ENCODE measurements around the gene CACNA1I.
A peak's percentile ranks its signal among the peaks of the same experiment; 100 is the strongest.

Gene CACNA1I

DNA sequence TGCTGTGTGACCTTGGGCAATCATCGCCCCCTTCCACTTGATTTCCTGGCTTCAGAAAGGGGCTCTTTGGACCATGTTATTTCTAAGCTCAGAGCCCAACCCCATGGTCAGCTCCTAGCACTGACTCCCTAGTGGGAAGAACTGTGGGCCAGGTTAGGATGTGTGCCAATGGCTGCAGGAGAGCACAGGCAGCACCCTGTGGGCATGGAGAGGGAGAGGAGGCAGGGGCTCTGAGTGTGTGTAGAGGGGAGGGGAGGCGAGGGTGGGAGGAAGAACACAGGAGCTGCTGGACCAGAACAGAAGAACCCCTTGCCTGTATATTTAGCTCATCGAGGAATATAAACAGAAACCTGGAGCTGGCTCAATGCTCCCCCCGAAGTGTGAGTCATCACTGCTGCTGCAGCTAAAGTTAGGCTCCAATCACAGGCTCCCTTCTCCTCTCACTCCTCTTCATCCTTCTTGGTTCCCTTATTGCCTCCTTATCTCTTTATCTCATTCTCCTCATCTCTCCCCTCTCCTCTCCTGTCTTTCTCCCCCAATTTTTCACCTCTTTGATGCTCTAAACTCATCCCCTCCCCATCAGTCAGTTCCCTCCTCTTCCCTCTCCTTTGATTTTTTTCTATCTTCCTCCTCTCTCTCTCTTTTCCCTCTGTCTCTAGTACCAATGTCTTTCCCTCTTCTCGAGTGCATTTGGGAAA, 23.5 kb upstream of the CACNA1I start:
- Mint-ChIP-seq H3K4me3 (peak overlapping the region; percentile 75 to 76), H3K27me3 (peaks cover 20 to 71% of the 10 kb centered on the region in 2 donors), H3K4me1 (ENCODE audit: low read depth in 2 of 2) (peaks cover 24 to 26% of the 10 kb centered on the region in 2 donors), H3K27ac (no peak overlapping the region), H3K36me3 (ENCODE audit: insufficient read depth) (peaks cover 8% of the 10 kb centered on the region), H3K9me3 (peaks cover 0 to 8% of the 10 kb centered on the region in 2 donors)
- DNase-seq = no peak
- no peak for ATAC-seq (replicated peaks)

DNA sequence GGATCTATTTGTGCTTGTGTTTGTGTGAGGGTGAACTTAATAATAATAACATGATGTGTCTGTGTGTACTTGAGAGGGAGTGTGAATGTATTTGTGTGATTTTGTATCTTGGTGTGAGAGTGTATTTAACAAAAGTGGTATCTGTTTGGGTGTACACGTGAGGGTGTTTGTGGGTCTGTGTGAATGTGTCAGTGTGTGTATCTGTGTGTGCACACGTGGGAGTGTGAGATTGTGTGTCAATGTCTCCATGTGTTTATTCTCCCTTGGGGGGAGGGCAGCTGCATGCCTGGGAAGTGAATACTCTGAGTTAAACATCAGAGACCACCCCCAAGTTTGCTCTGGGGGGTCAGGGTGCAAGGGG, 23.0 kb upstream of the CACNA1I start:
- no peak for DNase-seq
- Mint-ChIP-seq H3K36me3 (ENCODE audit: insufficient read depth) (peaks cover 8% of the 10 kb centered on the region), H3K4me1 (ENCODE audit: low read depth in 2 of 2) (peaks cover 24 to 26% of the 10 kb centered on the region in 2 donors), H3K9me3 (peaks cover 0 to 8% of the 10 kb centered on the region in 2 donors), H3K27me3 (peaks cover 25 to 76% of the 10 kb centered on the region in 2 donors), H3K27ac (no peak overlapping the region), H3K4me3 (no peak overlapping the region)
- no peak for ATAC-seq (replicated peaks)

DNA sequence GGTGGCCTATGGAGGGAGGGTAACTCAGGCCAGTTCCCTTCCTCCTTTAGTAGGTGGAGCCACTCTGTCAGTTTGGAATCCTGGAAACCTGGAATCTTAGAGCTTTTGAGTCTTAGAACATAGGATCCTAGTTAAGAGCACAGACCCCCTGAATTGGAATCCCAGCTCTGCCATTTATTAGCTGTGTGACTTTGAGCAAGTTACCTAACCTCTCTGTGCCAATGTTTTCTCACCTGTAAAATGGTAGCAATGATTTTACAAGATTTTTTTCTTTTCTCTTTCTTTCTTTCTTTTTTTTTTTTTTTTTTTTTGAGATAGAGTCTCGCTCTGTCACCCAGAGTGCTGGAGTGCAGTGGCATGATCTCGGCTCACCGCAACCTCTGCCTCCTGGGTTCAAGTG, 17.1 kb upstream of the CACNA1I start:
- peaks cover 4% of the 10 kb centered on the region for H3K36me3 Mint-ChIP-seq (ENCODE audit: insufficient read depth)

DNA sequence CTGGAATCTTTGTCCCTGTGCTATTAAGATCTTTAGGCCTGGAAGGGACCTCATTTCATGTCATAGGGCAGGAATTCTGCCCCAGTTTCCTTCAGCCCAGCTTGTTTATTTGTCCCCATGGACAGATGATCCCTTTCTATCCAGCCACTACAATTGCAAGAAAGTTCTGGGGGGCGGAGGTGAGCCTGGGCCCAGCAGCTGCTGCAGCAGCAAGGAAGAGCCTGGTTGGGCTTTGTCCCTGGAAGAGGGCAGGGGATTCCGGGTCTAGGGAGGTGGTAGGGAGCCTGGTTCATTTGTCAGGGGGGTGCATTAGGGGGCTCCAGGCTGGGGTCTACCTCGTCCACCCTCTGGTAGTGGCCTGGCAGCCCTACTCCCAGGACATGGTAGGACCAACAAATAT, 16.4 kb upstream of the CACNA1I start:
- Mint-ChIP-seq H3K4me3 (no peak overlapping the region), H3K9me3 (no peaks in the 10 kb centered on the region), H3K4me1 (ENCODE audit: low read depth in 2 of 2) (peaks cover 3 to 9% of the 10 kb centered on the region in 2 donors), H3K27me3 (peaks cover 48 to 76% of the 10 kb centered on the region in 2 donors), H3K36me3 (ENCODE audit: insufficient read depth) (peaks cover 4% of the 10 kb centered on the region), H3K27ac (no peak overlapping the region)
- no peak for ATAC-seq (replicated peaks)
- no peak for DNase-seq

More for the DNA sequence above, 17.1 kb upstream of the CACNA1I start:
- Mint-ChIP-seq H3K4me3 (no peak overlapping the region), H3K27me3 (peaks cover 42 to 69% of the 10 kb centered on the region in 2 donors), H3K4me1 (ENCODE audit: low read depth in 2 of 2) (peaks cover 3 to 9% of the 10 kb centered on the region in 2 donors), H3K27ac (no peak overlapping the region), H3K9me3 (no peaks in the 10 kb centered on the region)
- ATAC-seq (replicated peaks) (no peak), DNase-seq (no peak)

DNA sequence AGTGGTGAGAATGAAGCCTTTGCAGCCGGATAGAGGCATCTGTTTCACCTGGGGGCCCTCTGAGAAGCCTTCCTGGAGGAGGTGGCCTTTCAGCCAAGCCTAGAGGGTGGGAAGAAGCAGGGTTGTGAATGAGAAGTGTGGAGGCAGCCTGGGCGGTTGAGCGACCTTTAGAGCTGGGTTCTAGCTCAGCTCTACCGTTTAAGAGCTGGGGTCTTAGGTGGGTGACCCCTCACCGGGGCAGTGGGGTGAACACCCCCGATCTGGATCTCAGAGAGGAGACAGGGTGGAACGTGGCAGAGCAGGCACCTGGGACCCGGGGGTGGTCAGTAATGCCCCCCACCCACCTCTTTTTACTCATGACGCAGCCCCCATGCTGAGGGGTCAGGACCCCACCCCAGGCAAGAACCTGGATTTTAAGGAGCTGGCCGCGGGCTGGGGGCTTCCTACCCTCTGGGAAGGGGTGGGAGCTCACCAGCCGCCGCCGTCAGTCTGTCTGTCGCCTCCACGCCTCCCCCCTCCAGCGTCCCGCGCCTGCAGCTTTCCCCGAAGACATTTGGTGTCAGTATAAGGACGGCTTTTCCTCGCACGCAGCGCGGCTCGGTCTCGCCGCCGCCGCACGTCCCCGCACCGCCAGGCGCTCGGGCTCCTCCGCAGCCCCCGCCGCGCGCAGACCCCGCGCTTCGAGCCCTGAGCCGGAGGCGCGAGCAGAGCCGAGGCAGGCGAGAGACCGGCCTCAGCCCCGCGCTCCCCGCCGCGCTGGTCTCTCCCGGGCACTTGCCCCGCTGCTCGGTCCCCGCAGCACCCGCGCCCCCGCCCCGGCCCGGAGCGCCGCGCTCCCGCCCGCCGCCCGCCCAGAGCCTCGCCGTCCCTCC, 13.3 kb upstream of the CACNA1I start:
- H3K9me3 Mint-ChIP-seq = no peaks in the 10 kb centered on the region
- H3K4me1 Mint-ChIP-seq (ENCODE audit: low read depth in 2 of 2) = peaks cover 3 to 9% of the 10 kb centered on the region in 2 donors
- ATAC-seq (replicated peaks) (peak; percentile 32), DNase-seq (no peak)
- H3K27me3 Mint-ChIP-seq = peaks cover 44 to 58% of the 10 kb centered on the region in 2 donors
- H3K4me3 Mint-ChIP-seq = peak overlapping the region; percentile 39 to 80
- peak overlapping the region in 1 of 2 donors; percentile 24 for H3K27ac Mint-ChIP-seq
- H3K36me3 Mint-ChIP-seq (ENCODE audit: insufficient read depth) = peaks cover 4% of the 10 kb centered on the region

DNA sequence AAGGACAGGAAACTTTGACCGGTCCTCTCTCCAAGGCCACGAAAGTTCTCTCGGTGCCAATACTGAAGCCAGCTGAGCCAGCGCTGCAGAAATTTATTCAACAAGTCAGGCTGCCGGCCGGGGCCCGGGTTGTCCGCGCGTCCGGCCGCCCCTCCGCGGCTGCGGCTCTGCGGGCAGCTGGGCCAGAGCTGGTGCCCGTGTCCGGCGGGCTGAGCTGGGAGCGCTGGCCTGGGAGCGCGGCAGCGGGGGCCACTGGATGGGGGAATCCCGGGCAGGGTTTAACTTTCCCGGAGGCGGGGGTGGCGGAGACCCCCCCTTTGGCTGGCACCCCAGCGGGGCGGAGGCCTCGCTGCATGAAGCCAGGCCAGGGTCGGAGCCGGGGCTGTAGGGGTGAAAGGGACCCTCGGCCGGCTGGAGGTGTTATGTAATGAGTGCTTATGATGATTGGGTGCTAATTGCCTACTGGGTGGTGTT, 12.3 kb upstream of the CACNA1I start:
- Mint-ChIP-seq H3K27me3 (peaks cover 33 to 47% of the 10 kb centered on the region in 2 donors), H3K4me1 (ENCODE audit: low read depth in 2 of 2) (peaks cover 3 to 9% of the 10 kb centered on the region in 2 donors), H3K4me3 (peak overlapping the region; percentile 43 to 65), H3K9me3 (no peaks in the 10 kb centered on the region), H3K27ac (no peak overlapping the region), H3K36me3 (ENCODE audit: insufficient read depth) (peaks cover 4% of the 10 kb centered on the region)
- ATAC-seq (replicated peaks) (no peak), DNase-seq (no peak)

DNA sequence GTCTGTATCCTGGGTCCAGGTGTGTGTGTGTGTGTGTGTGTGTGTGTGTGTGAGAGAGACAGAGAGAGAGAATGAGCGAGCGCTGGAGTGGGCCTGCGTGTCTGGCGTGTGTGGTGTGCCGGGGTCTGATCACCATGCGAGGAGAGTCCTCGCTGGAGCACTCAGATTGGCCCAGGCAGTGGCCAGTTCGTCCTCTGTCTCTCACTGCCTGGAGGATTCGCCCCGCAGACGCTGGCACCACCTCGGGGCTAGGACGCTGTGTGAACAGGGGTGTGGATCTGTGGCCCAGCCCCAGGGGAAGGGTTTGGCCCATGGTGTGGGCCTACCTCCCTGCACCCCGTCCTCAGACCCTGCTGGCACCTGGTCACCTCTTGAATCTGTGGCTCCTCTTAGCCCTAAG, 11.6 kb upstream of the CACNA1I start:
- no peak for ATAC-seq (replicated peaks)
- Mint-ChIP-seq H3K27me3 (peaks cover 33 to 46% of the 10 kb centered on the region in 2 donors), H3K4me3 (peak overlapping the region in 1 of 2 donors; percentile 35), H3K27ac (no peak overlapping the region), H3K4me1 (ENCODE audit: low read depth in 2 of 2) (peaks cover 3 to 9% of the 10 kb centered on the region in 2 donors), H3K9me3 (no peaks in the 10 kb centered on the region), H3K36me3 (ENCODE audit: insufficient read depth) (peaks cover 4% of the 10 kb centered on the region)
- no peak for DNase-seq

DNA sequence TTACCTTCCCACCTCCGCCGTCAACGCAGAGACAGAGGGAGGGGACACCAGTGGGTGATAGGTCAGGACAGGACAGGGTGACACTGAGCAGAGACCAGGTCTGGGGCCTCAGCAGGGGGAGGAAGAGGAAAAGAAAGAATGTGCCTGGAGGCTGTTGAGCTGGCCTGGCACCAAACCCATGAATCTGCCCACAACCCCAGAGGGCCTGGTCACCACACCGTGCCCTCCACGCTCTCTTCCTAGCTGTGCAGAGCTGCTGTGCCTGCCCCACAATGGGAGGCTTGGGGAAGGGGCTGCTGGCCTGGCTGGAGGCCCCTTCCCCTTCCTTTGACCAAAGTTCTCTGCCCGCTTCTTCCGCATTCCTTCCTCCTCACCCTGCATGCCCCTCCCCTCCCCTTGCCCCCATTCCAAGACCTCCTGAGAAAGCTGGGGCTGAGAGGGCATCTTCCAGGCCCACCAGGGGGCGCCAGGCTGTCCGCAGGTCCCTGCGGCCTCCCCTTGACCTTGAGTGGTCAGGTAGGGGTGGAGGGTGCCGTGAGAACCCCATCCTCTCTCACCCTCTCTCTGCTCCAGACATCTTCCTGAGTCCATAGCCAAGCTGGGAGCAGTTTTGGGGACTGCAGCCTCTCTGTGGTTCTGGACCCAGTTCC, 11.0 kb upstream of the CACNA1I start:
- H3K4me1 Mint-ChIP-seq (ENCODE audit: low read depth in 2 of 2) = peaks cover 3 to 9% of the 10 kb centered on the region in 2 donors

DNA sequence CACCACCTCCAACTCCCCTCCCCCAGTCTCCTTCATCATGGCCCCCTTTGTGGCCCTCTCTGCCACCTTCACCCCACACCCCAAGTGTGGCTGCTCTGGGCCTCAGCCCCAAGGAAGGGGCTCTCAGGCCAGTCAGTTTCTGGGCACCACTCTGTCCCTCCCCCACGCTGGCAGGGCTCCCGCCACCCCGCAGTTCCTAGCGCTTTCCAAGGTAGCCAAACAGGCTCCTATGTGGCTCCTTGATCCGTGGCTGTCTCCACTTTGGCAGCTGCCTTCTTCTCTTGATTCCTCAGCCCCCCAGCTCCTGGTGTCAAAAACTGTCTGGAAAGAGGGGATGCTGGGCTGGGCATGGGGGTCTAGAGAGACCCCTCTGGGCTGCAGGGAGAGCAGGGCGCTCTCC, 10.4 kb upstream of the CACNA1I start:
- H3K27me3 Mint-ChIP-seq = peaks cover 33 to 44% of the 10 kb centered on the region in 2 donors

More for the DNA sequence above, 11.0 kb upstream of the CACNA1I start:
- no peak overlapping the region for H3K4me3 Mint-ChIP-seq
- DNase-seq = no peak
- no peaks in the 10 kb centered on the region for H3K9me3 Mint-ChIP-seq
- H3K27me3 Mint-ChIP-seq = peaks cover 33 to 46% of the 10 kb centered on the region in 2 donors
- peaks cover 4% of the 10 kb centered on the region for H3K36me3 Mint-ChIP-seq (ENCODE audit: insufficient read depth)
- no peak for ATAC-seq (replicated peaks)
- H3K27ac Mint-ChIP-seq = no peak overlapping the region

DNA sequence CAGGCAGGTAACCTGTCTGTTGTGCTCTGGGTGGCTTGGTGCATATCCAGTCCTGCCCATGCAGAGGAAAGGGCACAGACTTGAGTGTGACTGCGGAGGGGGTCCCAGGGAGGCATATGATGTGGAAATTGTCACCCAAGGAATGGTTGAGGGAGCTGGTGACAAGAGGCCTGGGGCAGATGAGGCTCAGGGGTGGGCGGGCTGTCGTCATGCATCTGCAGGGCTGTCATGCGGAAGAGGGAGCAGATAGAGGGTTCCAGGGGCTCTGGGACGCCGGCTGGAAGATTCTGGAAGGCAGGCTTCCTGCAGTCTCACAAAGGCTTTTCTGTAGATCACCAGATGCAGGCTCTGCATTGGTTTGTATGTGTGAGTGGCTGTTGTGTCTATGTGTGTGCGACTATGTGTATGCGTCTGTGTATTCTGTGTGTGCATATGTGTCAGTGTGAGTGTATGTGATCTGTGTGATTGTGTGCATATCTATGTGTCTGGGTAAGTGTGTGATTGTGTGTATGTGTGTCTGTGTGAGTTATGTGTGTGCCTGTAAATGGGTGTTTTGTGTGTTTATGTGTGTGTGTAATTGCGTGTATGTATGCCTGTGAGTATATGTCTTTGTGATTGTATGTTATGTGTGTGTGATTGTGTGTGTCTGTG, 7.6 kb upstream of the CACNA1I start:
- no peak for DNase-seq

More for the DNA sequence above, 10.4 kb upstream of the CACNA1I start:
- no peak for DNase-seq
- Mint-ChIP-seq H3K36me3 (ENCODE audit: insufficient read depth) (peaks cover 4% of the 10 kb centered on the region), H3K9me3 (no peaks in the 10 kb centered on the region), H3K4me1 (ENCODE audit: low read depth in 2 of 2) (peaks cover 3 to 9% of the 10 kb centered on the region in 2 donors), H3K27ac (no peak overlapping the region), H3K4me3 (no peak overlapping the region)
- no peak for ATAC-seq (replicated peaks)

DNA sequence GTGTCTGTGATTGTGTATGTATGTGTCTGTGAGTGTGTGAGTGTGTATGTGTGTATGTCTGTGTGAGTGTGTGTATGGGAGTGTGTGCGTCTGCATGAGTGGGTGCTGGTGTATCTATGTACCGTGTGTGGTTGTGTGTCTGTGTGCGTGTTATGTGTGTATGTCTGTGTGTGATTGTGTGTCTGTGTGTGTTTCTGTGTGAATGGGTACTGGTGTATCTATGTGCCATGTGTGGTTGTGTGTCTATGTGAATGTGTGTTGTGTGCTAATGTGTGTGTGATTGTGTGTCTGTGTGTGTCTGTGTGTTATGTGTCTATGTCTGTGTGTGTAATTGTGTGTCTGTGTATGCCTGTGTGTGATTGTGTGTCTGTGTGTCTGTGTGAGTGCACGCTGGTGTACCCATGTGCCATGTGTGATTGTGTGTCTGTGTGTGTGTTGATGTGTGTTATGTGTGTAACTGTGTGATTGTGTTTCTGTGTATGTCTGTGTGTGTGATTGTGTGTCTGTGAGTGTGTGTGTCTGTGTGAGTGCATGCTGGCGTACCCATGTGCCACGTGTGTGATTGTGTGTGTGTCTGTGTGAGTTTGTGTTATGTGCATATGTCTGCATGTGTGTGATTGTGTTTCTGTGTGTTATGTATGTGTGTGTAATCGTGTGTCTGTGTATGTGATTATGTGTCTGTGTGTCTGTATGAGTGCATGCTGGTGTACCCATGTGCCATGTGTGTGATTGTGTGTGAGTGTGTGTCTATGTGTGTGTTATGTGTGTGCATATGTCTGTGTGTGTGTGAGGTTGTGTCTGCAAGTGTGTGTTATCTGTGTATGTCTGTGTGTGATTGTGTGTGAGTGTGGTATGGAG, 6.8 kb upstream of the CACNA1I start:
- H3K9me3 Mint-ChIP-seq = peaks cover 7 to 8% of the 10 kb centered on the region in 2 donors
- H3K27me3 Mint-ChIP-seq = peaks cover 13 to 14% of the 10 kb centered on the region in 2 donors
- H3K4me1 Mint-ChIP-seq (ENCODE audit: low read depth in 2 of 2) = peaks cover 7 to 19% of the 10 kb centered on the region in 2 donors

More for the DNA sequence above, 7.6 kb upstream of the CACNA1I start:
- Mint-ChIP-seq H3K27me3 (peaks cover 17 to 22% of the 10 kb centered on the region in 2 donors), H3K4me3 (no peak overlapping the region), H3K36me3 (ENCODE audit: insufficient read depth) (peaks cover 3% of the 10 kb centered on the region), H3K9me3 (peaks cover 7 to 8% of the 10 kb centered on the region in 2 donors), H3K27ac (no peak overlapping the region), H3K4me1 (ENCODE audit: low read depth in 2 of 2) (peaks cover 6 to 18% of the 10 kb centered on the region in 2 donors)
- ATAC-seq (replicated peaks) = no peak

DNA sequence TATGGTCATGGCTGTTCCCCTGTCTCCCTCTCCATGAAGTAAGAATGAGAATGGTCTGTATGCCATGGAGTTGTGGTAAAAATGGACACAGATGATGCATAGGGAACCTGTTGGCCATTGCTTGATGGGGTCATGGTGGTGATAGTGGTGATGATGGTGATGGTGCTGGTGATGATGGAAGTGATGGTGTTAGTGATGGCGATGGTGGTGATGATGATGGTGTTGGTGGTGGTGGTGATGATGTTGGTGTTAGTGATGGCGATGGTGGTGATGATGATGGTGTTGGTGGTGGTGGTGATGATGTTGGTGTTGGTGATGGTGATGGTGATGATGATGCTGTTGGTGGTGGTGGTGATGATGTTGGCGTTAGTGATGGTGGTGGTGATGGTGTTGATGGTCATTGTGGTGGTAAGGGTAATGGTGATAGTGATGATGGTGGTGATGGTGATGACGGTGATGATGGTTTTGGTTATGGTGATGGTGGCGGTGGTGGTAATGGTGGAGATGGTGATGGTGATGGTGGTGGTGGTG, 5.1 kb upstream of the CACNA1I start:
- no peak for DNase-seq
- peaks cover 5% of the 10 kb centered on the region in 2 donors for H3K27me3 Mint-ChIP-seq
- peaks cover 3% of the 10 kb centered on the region for H3K36me3 Mint-ChIP-seq (ENCODE audit: insufficient read depth)
- no peak overlapping the region for H3K27ac Mint-ChIP-seq
- peaks cover 7 to 19% of the 10 kb centered on the region in 2 donors for H3K4me1 Mint-ChIP-seq (ENCODE audit: low read depth in 2 of 2)
- peaks cover 7 to 8% of the 10 kb centered on the region in 2 donors for H3K9me3 Mint-ChIP-seq
- no peak overlapping the region for H3K4me3 Mint-ChIP-seq
- no peak for ATAC-seq (replicated peaks)

More for the DNA sequence above, 6.8 kb upstream of the CACNA1I start:
- DNase-seq (no peak), ATAC-seq (replicated peaks) (no peak)
- H3K27ac Mint-ChIP-seq = no peak overlapping the region
- peaks cover 3% of the 10 kb centered on the region for H3K36me3 Mint-ChIP-seq (ENCODE audit: insufficient read depth)
- H3K4me3 Mint-ChIP-seq = no peak overlapping the region
